HepG2 (cell line): ENCODE data around the gene TSACC. TPM values are rescaled to one million over a fixed set of nuclear protein-coding genes. Genes with fewer than 3 reads are reported as not detected.

Experiments used
- ELF1 ChIP-seq: sonication (generic); formaldehyde crosslinking; IDR thresholded peaks from 2 replicates; pipeline ENCODE4 v1.4.0; 2020; ENCODE audit warnings: missing genetic modification reagents
- HDAC1 ChIP-seq: sonication (generic); formaldehyde crosslinking; IDR thresholded peaks from 2 replicates; pipeline ENCODE4 v1.5.1; 2020; ENCODE audit warnings: mild to moderate bottlenecking, missing genetic modification reagents
- HDAC2 ChIP-seq: sonication (generic); formaldehyde crosslinking; IDR thresholded peaks from 2 replicates; pipeline ENCODE4 v1.4.0; 2020; ENCODE audit warnings: missing genetic modification reagents
- NFAT5 ChIP-seq: sonication (generic); formaldehyde crosslinking; IDR thresholded peaks from 2 replicates; pipeline ENCODE4 v1.4.0; 2020; ENCODE audit warnings: missing genetic modification reagents
- NR2F6 ChIP-seq, 2 experiments: IDR thresholded peaks; 2 replicates each; pipeline ENCODE4 v1.6.1; 2016; ENCODE audit warnings: antibody characterized with exemption in 1 of 2, mild to moderate bottlenecking in 1 of 2
- TEF ChIP-seq: sonication (generic); formaldehyde crosslinking; IDR thresholded peaks from 2 replicates; pipeline ENCODE4 v1.5.0; 2020; ENCODE audit warnings: missing genetic modification reagents
- THAP11 ChIP-seq: IDR thresholded peaks from 2 replicates; pipeline ENCODE4 v1.6.1; 2016; ENCODE audit warnings: missing biosample characterization, missing genetic modification reagents
- USF2 ChIP-seq, 2 experiments: sonication (generic) in 1 of 2; formaldehyde crosslinking in 1 of 2; IDR thresholded peaks; 2 replicates each; pipeline versions ENCODE4 v1.5.1 to v1.6.1; 2011 to 2020; ENCODE audit warnings: borderline replicate concordance in 1 of 2, low read depth in 1 of 2, low read length in 1 of 2, mild to moderate bottlenecking in 1 of 2, missing genetic modification reagents in 1 of 2, moderate library complexity in 1 of 2
- ZFY ChIP-seq: sonication (generic); formaldehyde crosslinking; IDR thresholded peaks from 2 replicates; pipeline ENCODE4 v1.4.0; 2020; ENCODE audit warnings: missing genetic modification reagents
- ZKSCAN5 ChIP-seq: sonication (generic); formaldehyde crosslinking; IDR thresholded peaks from 2 replicates; pipeline ENCODE4 v1.5.1; 2020; ENCODE audit warnings: mild to moderate bottlenecking, missing genetic modification reagents
- ZNF503 ChIP-seq: sonication (generic); formaldehyde crosslinking; IDR thresholded peaks from 2 replicates; pipeline ENCODE4 v1.4.0; 2020; ENCODE audit warnings: missing genetic modification reagents
- ZNF609 ChIP-seq: sonication (generic); formaldehyde crosslinking; IDR thresholded peaks from 2 replicates; pipeline ENCODE4 v1.4.0; 2020; ENCODE audit warnings: mild to moderate bottlenecking, missing genetic modification reagents, borderline replicate concordance
- ZNF703 ChIP-seq: sonication (generic); formaldehyde crosslinking; IDR thresholded peaks from 2 replicates; pipeline ENCODE4 v1.5.1; 2020; ENCODE audit warnings: missing genetic modification reagents, mild to moderate bottlenecking, moderate library complexity, borderline replicate concordance
- polyA plus RNA-seq, 8 experiments: library from polyadenylated mRNA; depleted of rRNA in 3 of 8; stranded (reverse) in 7 of 8; unstranded in 1 of 8; fragments of >200 nt; fragmentation: Illumina TruSeq in 4 of 8; extraction: Trizol in 4 of 8; gene quantifications; 2 replicates each; pipeline versions ENCODE4 v1.2.1 to v1.2.3, GENCODE V29; 2011 to 2016; ENCODE audit warnings: low read depth in 4 of 8, missing spikeins in 1 of 8, mixed read lengths in 1 of 8; ENCODE audit not compliant: insufficient read depth in 1 of 8
- total RNA-seq, 5 experiments: library from RNA; depleted of rRNA; stranded (reverse); fragments of >200 nt; fragmentation: Illumina TruSeq; extraction: Trizol; gene quantifications; 2 replicates each; pipeline ENCODE4 v1.2.3, GENCODE V29; 2016; ENCODE audit warnings: low read depth in 1 of 5

The TSACC gene
- total and polyA plus RNA-seq, 2 of the 13 experiments (the other 11 are each of a cell fraction or from before 2014, with no cell fraction given): 1.5 to 2.6 TPM

- 0 out of 2 replicates have a peak, but pooled peaks have one; percentile 26 for TF ChIP-seq ZNF609 (CRISPR knock-in tag)
- peak; percentile 31; the same call in 1 of the 2 replicates for TF ChIP-seq ZFY (CRISPR knock-in tag)
- TF ChIP-seq ZNF503: 0 out of 2 replicates have a peak, but pooled peaks have one; percentile 6
- TF ChIP-seq ELF1 (CRISPR knock-in tag): peak; percentile 42
- TF ChIP-seq ZKSCAN5 (CRISPR knock-in tag): no peak
- TF ChIP-seq THAP11 (CRISPR knock-in tag): peak; percentile 65; the same call in 1 of the 2 replicates
- peak; percentile 71 for TF ChIP-seq HDAC1 (CRISPR knock-in tag)
- no peak for TF ChIP-seq NR2F6 (IDR thresholded peaks at IDR 0.05)
- no peak for TF ChIP-seq NR2F6 (CRISPR knock-in tag; IDR thresholded peaks at IDR 0.05)
- no peak for TF ChIP-seq TEF (CRISPR knock-in tag)
- 0 out of 2 replicates have a peak, but pooled peaks have one; percentile 30 for TF ChIP-seq HDAC2 (CRISPR knock-in tag)
- no peak for TF ChIP-seq ZNF703
- TF ChIP-seq NFAT5 (CRISPR knock-in tag): no peak
- peak; percentile 91 for TF ChIP-seq USF2 (IDR thresholded peaks at IDR 0.05; ENCODE audit: low read depth, low read length)
- peak; percentile 96; the same call in 1 of the 2 replicates for TF ChIP-seq USF2 (CRISPR knock-in tag; IDR thresholded peaks at IDR 0.05; ENCODE audit: borderline replicate concordance)
These were observed 42.9 kb upstream of the TSACC start, which contains the start of gene GLMP (continued) for GRCh38 chr1:156295391-156295947.
